Measurements from ENCODE around the gene LSM14B. TPM values are rescaled to one million over a fixed set of nuclear protein-coding genes. Genes with fewer than 3 reads are reported as not detected.

The LSM14B gene
- total RNA-seq, 1 donor from 2014 or later, result 25.0 TPM

GRCh38 chr20:62132421-62132820 is 10.1 kb downstream of the LSM14B start:
- no peak for DNase-seq (ENCODE audit: low read depth in 2 of 2)

GRCh38 chr20:62133051-62133845 is 11.0 kb downstream of the LSM14B start:
- DNase-seq (ENCODE audit: low read depth in 2 of 2), result peak in 1 of 2 donors; percentile 51

GRCh38 chr20:62133864-62134263 is 11.6 kb downstream of the LSM14B start:
- DNase-seq (ENCODE audit: low read depth in 2 of 2), result no peak

- peak; percentile 62 to 79 for DNase-seq (ENCODE audit: low read depth in 2 of 2)
These were observed 12.5 kb downstream of the LSM14B start for GRCh38 chr20:62134735-62135231.

- DNase-seq (ENCODE audit: low read depth in 2 of 2), result no peak
These were observed 13.4 kb downstream of the LSM14B start for GRCh38 chr20:62135573-62136266.

- peak; percentile 74 to 79 for DNase-seq (ENCODE audit: low read depth in 2 of 2)
These were observed 14.2 kb downstream of the LSM14B start for GRCh38 chr20:62136283-62137091.

GRCh38 chr20:62137092-62137384 is 14.8 kb downstream of the LSM14B start:
- DNase-seq (ENCODE audit: low read depth in 2 of 2), result no peak

- DNase-seq (ENCODE audit: low read depth in 2 of 2), result no peak
These were observed 15.4 kb downstream of the LSM14B start for GRCh38 chr20:62137478-62138203.

GRCh38 chr20:62138204-62138543 is 15.9 kb downstream of the LSM14B start:
- DNase-seq (ENCODE audit: low read depth in 2 of 2), result no peak

- DNase-seq (ENCODE audit: low read depth in 2 of 2), result no peak
These were observed 16.6 kb downstream of the LSM14B start for GRCh38 chr20:62138912-62139311.

- no peak for DNase-seq (ENCODE audit: low read depth in 2 of 2)
These were observed 17.4 kb downstream of the LSM14B start for GRCh38 chr20:62139636-62140035.

GRCh38 chr20:62141043-62141396 is 18.7 kb downstream of the LSM14B start:
- DNase-seq (ENCODE audit: low read depth in 2 of 2), result no peak

GRCh38 chr20:62141397-62142251 is 19.3 kb downstream of the LSM14B start:
- DNase-seq (ENCODE audit: low read depth in 2 of 2), result peak; percentile 49 to 69

GRCh38 chr20:62142252-62143080 is 20.2 kb downstream of the LSM14B start:
- DNase-seq (ENCODE audit: low read depth in 2 of 2), result peak in 1 of 2 donors; percentile 34

GRCh38 chr20:62143081-62143956 is 21.0 kb downstream of the LSM14B start, which contains the start of the genes PSMA7 and SS18L1:
Gene PSMA7 (minus strand): TSS chr20:62143394. CDS start chr20:62143303, 91 bp downstream.
Gene SS18L1 (plus strand): TSS chr20:62143769. CDS start chr20:62143821, 52 bp downstream.
- DNase-seq (ENCODE audit: low read depth in 2 of 2), result peak; percentile 92 to 95

- peak; percentile 79 to 80 for DNase-seq (ENCODE audit: low read depth in 2 of 2)
These were observed 21.9 kb downstream of the LSM14B start for GRCh38 chr20:62143957-62144825.

- no peak for DNase-seq (ENCODE audit: low read depth in 2 of 2)
These were observed 23.4 kb downstream of the LSM14B start for GRCh38 chr20:62145688-62146018.
